Stimulated activated memory B cell treated with anti-CD40 and anti-IgM and Interleukin-4, amounts not matched to agents 10 μg/mL and 1 μg/mL and 100 μg/mL, for 72 hours (primary cell): Measurements from ENCODE around the gene CD47.

ENCODE experiments used
- ATAC-seq: fragments of 150-1000 bp; cut with Tn5 transposase; 2 replicates; pipeline ENCODE4 v1.10.0; 2021
- H3K27ac Mint-ChIP-seq: one replicate; pipeline ENCODE4 v1.8.0; 2022; ENCODE audit warnings: mild to moderate bottlenecking, mixed read lengths
- H3K27me3 Mint-ChIP-seq: one replicate; pipeline ENCODE4 v1.8.0; 2022; ENCODE audit warnings: mixed read lengths
- H3K36me3 Mint-ChIP-seq: one replicate; pipeline ENCODE4 v1.8.0; 2022; ENCODE audit warnings: mixed read lengths
- H3K4me1 Mint-ChIP-seq: one replicate; pipeline ENCODE4 v1.8.0; 2022; ENCODE audit warnings: mixed read lengths
- H3K4me3 Mint-ChIP-seq: one replicate; pipeline ENCODE4 v1.8.0; 2022; ENCODE audit warnings: mild to moderate bottlenecking, moderate library complexity, mixed read lengths
- H3K9me3 Mint-ChIP-seq: one replicate; pipeline ENCODE4 v1.8.0; 2022; ENCODE audit warnings: mixed read lengths

CD47 gene

DNA sequence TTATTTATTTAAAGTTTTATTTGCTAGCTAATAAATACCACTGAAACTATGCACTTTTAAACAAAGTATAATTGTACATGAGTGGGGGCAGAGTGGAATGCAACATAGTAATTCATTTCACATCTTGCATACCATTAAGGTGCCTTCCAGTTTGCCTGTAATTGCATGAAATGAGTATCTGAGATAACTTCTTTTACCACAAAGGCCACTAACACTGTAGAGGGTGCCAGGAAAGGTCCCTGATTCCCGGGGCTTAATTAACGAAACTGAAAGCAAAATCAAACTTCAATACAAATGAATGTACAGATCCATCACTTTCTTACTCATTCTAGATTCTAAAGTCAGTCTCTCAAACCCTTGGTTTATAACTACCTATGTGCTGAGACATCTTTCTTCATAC lies 2.1 kb downstream of the CD47 start:
- no peak overlapping the region for H3K27ac Mint-ChIP-seq
- peaks cover 30% of the 10 kb centered on the region for H3K4me1 Mint-ChIP-seq
- H3K4me3 Mint-ChIP-seq: peak overlapping the region; percentile 53
- peaks cover 2% of the 10 kb centered on the region for H3K9me3 Mint-ChIP-seq
- H3K27me3 Mint-ChIP-seq: no peaks in the 10 kb centered on the region
- H3K36me3 Mint-ChIP-seq: peaks cover 5% of the 10 kb centered on the region
- no peak for ATAC-seq

DNA sequence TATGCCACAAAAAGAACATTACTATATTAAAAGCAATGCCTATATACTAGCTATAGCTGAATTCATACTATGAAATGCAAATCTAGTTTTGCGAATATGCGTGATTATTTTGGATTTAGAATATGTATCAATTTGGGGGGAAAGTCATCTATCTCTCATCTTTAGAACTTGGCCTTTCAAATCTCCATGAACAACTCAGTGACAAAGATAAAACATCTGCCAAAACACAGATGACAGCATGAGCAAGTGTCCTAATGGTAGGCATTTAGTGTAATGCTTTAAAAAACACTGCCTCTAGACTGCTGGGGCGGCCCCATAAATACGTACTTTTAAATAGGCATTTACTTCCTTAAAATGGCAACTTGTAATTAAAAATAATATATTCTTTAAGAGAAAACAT lies 2.7 kb downstream of the CD47 start:
- Mint-ChIP-seq H3K27me3 (no peaks in the 10 kb centered on the region), H3K4me3 (peak overlapping the region; percentile 57), H3K27ac (no peak overlapping the region), H3K36me3 (peaks cover 5% of the 10 kb centered on the region), H3K4me1 (peaks cover 24% of the 10 kb centered on the region), H3K9me3 (peaks cover 2% of the 10 kb centered on the region)
- ATAC-seq: no peak

DNA sequence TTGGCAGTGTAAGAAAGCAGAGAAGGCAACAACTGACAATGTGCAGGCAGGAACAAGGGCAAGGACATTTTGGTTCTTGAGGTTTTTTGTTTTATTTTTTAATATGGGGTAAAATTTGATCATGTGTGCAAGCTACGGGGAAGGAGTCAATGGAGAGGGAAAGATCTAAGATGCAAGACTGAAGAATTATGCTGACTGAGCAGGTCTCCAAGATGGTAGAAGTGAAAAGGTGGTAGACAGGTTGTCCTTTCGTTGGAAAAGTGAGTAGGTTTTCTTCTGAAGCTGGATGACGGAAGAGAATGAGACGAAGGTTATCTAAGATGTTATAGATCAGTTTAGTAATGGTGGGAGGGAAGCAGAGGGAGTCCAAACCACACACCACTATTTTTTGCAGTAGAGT lies 4.2 kb downstream of the CD47 start:
- H3K4me1 Mint-ChIP-seq: peaks cover 9% of the 10 kb centered on the region
- H3K27me3 Mint-ChIP-seq: no peaks in the 10 kb centered on the region
- H3K27ac Mint-ChIP-seq: no peak overlapping the region
- no peak overlapping the region for H3K4me3 Mint-ChIP-seq
- H3K9me3 Mint-ChIP-seq: peaks cover 2% of the 10 kb centered on the region
- no peak for ATAC-seq
- peaks cover 3% of the 10 kb centered on the region for H3K36me3 Mint-ChIP-seq

DNA sequence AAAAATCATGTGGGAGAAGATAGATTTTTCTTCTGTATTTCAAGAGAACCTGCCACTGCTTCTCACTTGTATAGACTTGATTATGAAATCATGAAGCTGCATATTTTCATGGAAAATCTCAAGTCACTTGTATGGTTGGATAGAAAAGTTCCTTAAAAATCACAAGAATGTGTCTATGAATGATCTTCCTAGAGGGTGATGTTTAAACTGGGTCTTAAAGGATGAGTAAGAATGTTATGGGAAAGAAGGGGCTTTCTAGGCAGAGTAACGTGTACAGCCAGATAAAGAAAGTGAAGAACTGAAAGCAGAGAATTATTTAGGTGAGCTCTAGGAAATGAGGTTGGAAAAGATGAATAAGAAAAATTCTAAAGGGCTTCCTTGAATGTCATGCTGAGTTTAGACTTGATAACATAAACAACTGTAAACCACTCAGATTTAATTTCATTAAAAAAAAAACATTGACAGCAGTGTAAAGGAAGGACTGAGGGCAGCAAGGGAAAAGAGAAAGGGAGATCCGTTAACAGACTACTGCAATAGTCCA lies 5.0 kb downstream of the CD47 start:
- H3K4me1 Mint-ChIP-seq: peaks cover 7% of the 10 kb centered on the region
- H3K27me3 Mint-ChIP-seq: no peaks in the 10 kb centered on the region
- H3K27ac Mint-ChIP-seq: no peak overlapping the region
- H3K9me3 Mint-ChIP-seq: no peaks in the 10 kb centered on the region
- ATAC-seq: no peak
- no peaks in the 10 kb centered on the region for H3K36me3 Mint-ChIP-seq
- H3K4me3 Mint-ChIP-seq: no peak overlapping the region

DNA sequence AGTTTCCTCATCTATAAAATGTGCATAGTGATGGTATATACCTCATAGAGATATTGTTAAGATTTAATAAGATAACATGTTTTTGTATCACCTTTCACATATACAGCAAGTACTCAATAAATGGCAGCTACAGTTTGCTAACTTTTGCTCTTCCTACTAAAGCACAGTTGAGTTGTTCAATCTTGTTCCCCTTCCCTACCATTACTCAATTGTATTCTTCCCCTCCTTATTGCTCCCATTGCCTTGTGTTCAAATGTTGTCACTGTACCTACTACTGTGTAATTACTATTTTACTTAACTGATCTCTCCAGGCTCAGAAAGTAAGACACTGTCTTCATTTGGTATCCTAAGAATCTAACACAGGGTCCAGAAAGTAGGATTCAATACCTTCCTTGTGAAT lies 5.5 kb downstream of the CD47 start:
- Mint-ChIP-seq H3K27me3 (no peaks in the 10 kb centered on the region), H3K4me1 (peaks cover 7% of the 10 kb centered on the region), H3K27ac (no peak overlapping the region), H3K36me3 (no peaks in the 10 kb centered on the region), H3K4me3 (no peak overlapping the region), H3K9me3 (no peaks in the 10 kb centered on the region)
- no peak for ATAC-seq

DNA sequence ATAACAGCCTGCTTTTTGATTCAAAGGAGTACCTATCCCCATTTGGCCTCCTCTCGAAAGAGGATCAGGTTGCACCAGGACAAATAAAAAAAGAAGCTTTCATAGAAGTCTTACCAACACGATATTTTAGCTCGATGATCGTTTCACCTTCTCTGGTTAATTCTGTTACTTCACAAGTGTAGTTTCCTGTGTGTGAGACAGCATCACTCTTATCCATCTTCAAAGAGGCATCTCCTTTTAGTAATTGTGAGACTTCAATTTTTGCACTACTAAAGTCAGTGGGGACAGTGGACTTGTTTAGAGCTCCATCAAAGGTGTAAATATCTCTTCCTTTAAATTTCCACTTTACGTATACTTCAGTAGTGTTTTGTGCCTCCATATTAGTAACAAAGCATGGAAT lies 11.0 kb downstream of the CD47 start:
- Mint-ChIP-seq H3K36me3 (peaks cover 26% of the 10 kb centered on the region), H3K27me3 (no peaks in the 10 kb centered on the region), H3K9me3 (no peaks in the 10 kb centered on the region), H3K4me3 (no peak overlapping the region), H3K27ac (peak overlapping the region; percentile 42), H3K4me1 (peaks cover 41% of the 10 kb centered on the region)
- no peak for ATAC-seq

DNA sequence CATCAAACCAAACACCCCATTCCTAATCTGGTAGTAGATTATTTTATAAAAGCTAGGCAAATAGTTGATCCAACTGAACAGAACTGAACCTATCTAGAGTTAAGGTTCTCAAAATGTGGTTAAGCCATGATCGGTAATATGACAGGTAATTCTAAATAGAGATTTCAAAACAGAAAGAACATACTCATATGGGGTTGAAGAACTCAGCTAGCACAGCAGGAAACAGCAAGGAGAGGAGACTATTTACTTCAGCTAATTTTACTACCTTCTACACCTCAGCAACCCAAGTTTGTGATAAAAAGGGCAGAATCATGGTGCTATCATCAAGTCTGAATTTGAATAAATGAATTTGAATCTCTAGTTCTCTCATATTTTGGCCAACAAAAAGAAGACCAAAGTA lies 11.8 kb downstream of the CD47 start:
- Mint-ChIP-seq H3K27ac (peak overlapping the region; percentile 42), H3K36me3 (peaks cover 26% of the 10 kb centered on the region), H3K27me3 (no peaks in the 10 kb centered on the region), H3K9me3 (no peaks in the 10 kb centered on the region), H3K4me1 (peaks cover 45% of the 10 kb centered on the region), H3K4me3 (no peak overlapping the region)
- no peak for ATAC-seq

DNA sequence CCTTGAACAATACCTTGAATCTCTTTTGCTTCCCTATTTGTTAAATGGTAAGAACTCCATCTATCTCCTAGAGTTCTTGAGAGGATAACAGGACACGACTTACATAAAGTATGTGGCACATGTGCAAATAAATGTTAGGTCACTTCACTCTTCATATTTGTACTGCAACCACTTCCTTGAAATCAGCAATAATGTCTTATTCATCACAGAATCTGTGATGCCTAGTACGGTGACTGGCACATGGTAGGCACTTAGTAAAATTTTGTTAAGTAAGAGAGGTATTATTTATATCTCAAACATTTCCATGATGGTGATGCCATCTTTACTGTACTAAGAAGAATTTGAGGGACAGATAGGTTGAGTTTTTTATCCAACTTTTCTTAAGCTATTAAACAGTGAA lies 14.3 kb downstream of the CD47 start:
- Mint-ChIP-seq H3K36me3 (peaks cover 47% of the 10 kb centered on the region), H3K4me3 (no peak overlapping the region), H3K4me1 (peaks cover 67% of the 10 kb centered on the region), H3K9me3 (no peaks in the 10 kb centered on the region), H3K27ac (no peak overlapping the region), H3K27me3 (no peaks in the 10 kb centered on the region)
- ATAC-seq: no peak

DNA sequence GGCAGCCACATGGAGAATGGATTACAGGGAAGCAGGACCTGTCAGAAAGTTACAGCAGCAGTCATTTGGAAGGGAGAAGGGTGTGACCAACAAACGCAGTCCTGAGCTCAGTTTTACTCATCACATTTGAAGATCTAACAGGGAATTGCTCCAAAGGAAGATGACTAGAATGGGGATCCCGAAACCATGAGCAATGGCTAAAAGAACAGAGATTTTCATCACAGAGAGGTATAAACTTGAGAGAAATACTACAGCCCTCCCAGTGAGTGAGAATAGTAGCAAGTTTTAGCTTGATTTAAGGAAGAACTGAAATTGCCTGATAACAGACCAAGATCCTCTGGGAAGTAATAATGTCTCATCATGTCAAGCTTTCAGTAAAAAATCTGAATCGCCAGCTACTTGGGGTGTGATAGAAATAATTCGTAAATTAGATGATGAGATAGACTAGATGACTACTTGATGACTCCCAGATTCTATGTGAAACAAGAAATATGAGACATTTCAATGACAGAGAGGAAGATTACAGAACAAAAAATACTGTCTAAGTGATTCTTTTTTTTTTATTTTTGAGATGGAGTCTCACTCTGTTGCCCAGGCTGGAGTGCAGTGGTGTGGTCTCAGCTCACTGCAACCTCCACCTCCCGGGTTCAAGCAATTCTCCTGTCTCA lies 16.9 kb downstream of the CD47 start:
- no peak overlapping the region for H3K4me3 Mint-ChIP-seq
- H3K36me3 Mint-ChIP-seq: peaks cover 57% of the 10 kb centered on the region
- no peaks in the 10 kb centered on the region for H3K27me3 Mint-ChIP-seq
- no peak for ATAC-seq
- H3K4me1 Mint-ChIP-seq: peaks cover 71% of the 10 kb centered on the region
- no peaks in the 10 kb centered on the region for H3K9me3 Mint-ChIP-seq
- peak overlapping the region; percentile 44 for H3K27ac Mint-ChIP-seq

DNA sequence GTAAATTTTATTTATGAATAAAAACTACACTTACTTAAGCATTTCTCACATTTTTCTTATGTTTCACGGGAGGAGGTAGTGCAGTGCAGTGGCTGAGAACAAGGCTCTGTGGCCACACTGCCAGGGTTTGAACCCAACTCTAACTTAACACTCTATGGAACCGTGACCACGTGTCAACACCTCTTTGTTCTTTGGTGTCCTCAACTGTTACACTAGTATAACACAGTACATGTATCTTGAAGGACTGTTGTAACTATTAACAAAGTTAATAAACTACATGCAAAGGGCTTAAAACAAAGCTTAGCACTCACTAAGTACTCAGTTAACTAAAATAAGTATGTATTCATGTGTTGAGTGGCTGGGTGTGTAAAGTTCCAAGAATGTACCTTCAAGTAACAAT lies 19.5 kb downstream of the CD47 start:
- Mint-ChIP-seq H3K27me3 (no peaks in the 10 kb centered on the region), H3K4me3 (no peak overlapping the region), H3K27ac (no peak overlapping the region), H3K36me3 (peaks cover 55% of the 10 kb centered on the region), H3K4me1 (peaks cover 73% of the 10 kb centered on the region), H3K9me3 (no peaks in the 10 kb centered on the region)
- no peak for ATAC-seq

DNA sequence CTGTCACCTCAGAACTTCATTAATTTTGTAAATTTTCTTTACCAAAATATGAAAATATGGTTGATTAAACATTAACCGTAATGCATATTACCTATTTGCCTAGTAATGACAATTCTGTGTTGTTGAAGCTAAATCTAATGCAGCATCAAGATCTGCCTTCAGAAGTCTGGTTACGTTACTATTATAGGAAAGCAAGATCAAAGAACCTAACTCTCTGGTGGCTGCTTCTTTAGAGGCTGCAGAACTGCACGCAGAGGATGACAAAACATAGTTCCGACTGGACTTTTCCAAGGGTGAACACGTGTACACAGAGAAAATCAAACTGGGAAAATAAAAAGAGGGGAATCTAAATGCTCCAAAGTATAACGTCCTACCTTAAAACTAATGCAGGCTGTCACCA lies 20.5 kb downstream of the CD47 start:
- Mint-ChIP-seq H3K27me3 (no peaks in the 10 kb centered on the region), H3K4me3 (no peak overlapping the region), H3K36me3 (peaks cover 61% of the 10 kb centered on the region), H3K27ac (peak overlapping the region; percentile 69), H3K4me1 (peaks cover 72% of the 10 kb centered on the region), H3K9me3 (no peaks in the 10 kb centered on the region)
- no peak for ATAC-seq

DNA sequence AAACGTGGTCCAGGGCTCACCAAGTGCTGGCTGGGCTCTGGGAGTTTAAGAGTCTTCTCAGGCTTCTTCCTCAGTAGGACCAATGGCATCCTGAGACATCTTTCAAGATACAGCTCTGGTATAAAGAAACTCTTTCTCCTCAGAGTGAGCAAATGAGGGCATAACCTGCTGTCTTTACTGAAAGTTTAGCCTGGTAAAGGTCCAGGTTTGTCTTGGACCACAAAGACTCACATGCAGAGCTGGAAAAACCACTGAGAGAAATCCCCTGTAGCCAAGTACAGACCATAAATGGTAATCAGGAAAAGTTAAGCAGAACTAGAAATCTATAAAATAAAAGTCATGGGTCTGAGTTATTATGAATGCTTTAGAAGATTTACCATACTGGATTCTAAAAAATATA lies 23.1 kb downstream of the CD47 start:
- H3K4me1 Mint-ChIP-seq: peaks cover 72% of the 10 kb centered on the region
- no peak for ATAC-seq
- H3K9me3 Mint-ChIP-seq: no peaks in the 10 kb centered on the region
- no peaks in the 10 kb centered on the region for H3K27me3 Mint-ChIP-seq
- peak overlapping the region; percentile 69 for H3K27ac Mint-ChIP-seq
- H3K4me3 Mint-ChIP-seq: no peak overlapping the region
- peaks cover 68% of the 10 kb centered on the region for H3K36me3 Mint-ChIP-seq

DNA sequence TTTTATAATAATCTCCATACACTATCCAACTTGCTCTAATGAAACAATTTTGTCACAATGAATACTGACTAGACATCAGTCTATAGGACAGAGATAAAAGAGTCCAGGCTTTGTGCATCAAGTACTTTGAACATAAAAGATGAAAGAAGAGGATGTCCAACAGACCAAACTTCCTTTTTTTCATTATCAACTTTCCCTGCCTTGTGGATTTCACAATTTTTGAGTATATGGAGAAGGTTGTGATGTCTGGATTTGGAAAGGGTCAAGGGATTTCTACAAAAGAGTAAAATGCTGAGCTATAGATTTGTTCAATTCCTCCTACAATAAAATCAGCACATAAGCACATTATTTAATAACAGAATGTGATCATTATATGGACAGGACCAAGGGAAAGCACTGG lies 25.7 kb downstream of the CD47 start:
- H3K4me1 Mint-ChIP-seq: peaks cover 69% of the 10 kb centered on the region
- H3K4me3 Mint-ChIP-seq: no peak overlapping the region
- H3K36me3 Mint-ChIP-seq: peaks cover 64% of the 10 kb centered on the region
- ATAC-seq: no peak
- H3K27me3 Mint-ChIP-seq: no peaks in the 10 kb centered on the region
- no peaks in the 10 kb centered on the region for H3K9me3 Mint-ChIP-seq
- H3K27ac Mint-ChIP-seq: no peak overlapping the region

DNA sequence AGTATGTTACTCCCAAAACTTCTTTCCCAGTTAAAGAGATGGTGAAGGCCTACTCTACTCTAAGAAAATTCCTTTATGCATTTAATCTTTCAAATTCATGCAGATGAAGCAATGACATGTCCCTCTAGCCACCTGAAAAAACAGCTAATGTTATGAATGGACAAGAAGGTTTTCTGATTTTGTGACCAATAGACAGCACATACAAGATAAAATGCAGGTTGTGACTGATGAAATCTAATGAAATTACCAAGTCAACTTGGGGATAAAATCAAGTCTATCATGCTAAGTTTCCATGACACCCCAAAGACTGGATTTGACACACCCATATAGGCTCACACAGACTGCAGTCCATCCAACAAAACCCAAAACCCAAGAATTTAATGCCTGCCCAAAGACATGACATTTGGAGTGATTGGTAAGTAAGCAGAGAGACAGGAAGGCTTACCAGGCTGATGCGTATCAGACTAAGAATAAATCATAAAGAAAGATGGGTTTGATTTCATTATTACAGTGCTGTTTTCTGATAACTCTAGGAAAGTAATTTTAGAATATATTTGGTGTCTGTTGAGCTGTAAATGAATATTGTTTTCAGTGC lies 26.4 kb downstream of the CD47 start:
- H3K4me1 Mint-ChIP-seq: peaks cover 69% of the 10 kb centered on the region
- peak overlapping the region; percentile 54 for H3K27ac Mint-ChIP-seq
- H3K4me3 Mint-ChIP-seq: no peak overlapping the region
- H3K9me3 Mint-ChIP-seq: no peaks in the 10 kb centered on the region
- no peak for ATAC-seq
- H3K27me3 Mint-ChIP-seq: no peaks in the 10 kb centered on the region
- peaks cover 64% of the 10 kb centered on the region for H3K36me3 Mint-ChIP-seq

DNA sequence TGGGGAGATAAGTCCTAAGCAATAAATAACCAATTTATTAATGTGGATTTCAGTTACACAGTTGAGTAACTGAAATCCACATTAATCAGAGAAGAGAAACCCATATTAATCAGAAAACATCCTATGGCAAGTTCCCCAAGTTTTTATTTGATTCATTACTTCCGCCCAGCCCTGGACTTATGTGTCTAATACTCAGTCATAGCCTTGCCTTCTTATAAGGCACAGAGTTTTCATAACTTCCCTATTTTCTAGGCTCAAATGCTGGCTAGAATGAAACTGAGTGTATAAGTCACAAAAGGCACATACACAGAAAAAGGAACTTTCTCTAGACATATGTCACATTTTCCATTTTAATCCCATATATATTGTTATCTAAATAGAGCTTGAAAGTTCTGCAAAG lies 28.8 kb downstream of the CD47 start:
- peaks cover 66% of the 10 kb centered on the region for H3K36me3 Mint-ChIP-seq
- H3K27me3 Mint-ChIP-seq: no peaks in the 10 kb centered on the region
- H3K9me3 Mint-ChIP-seq: no peaks in the 10 kb centered on the region
- peaks cover 51% of the 10 kb centered on the region for H3K4me1 Mint-ChIP-seq
- peak; percentile 91 for ATAC-seq
- H3K4me3 Mint-ChIP-seq: no peak overlapping the region
- H3K27ac Mint-ChIP-seq: peak overlapping the region; percentile 44

DNA sequence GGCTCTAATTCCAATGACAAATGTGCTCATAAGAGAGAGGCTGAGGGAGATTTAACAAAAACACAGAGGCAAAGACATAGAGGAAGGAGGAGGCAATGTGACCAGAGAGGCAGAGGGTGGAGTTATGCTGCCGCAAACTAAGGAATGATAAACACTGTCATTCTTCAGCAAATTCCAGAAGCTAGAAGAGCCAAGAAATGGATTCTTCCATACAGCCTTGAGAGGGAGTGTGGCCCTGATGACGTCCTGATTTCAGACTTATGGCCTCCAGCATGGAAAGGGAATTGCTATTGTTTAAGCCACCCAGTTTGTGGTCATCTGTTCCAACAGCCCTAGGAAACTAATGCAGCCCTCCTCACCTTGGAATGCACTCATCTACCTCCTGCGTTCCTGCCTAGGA lies 30.5 kb downstream of the CD47 start:
- H3K36me3 Mint-ChIP-seq: peaks cover 63% of the 10 kb centered on the region
- H3K4me1 Mint-ChIP-seq: peaks cover 47% of the 10 kb centered on the region
- H3K9me3 Mint-ChIP-seq: no peaks in the 10 kb centered on the region
- no peaks in the 10 kb centered on the region for H3K27me3 Mint-ChIP-seq
- H3K4me3 Mint-ChIP-seq: no peak overlapping the region
- no peak overlapping the region for H3K27ac Mint-ChIP-seq
- no peak for ATAC-seq
